NT2/D1 (cell line): Measurements from ENCODE around the gene POU6F2.

Experiments
- SUZ12 ChIP-seq: IDR thresholded peaks from 2 replicates; pipeline ENCODE4 v1.6.1; 2011; ENCODE audit not compliant: insufficient read length, insufficient read depth; ENCODE audit errors: extremely low read depth
- YY1 ChIP-seq: IDR thresholded peaks from 2 replicates; pipeline ENCODE4 v1.6.1; 2011; ENCODE audit not compliant: insufficient read length, insufficient read depth
- ZNF274 ChIP-seq: IDR thresholded peaks from 2 replicates; pipeline ENCODE4 v1.6.1; 2011; ENCODE audit warnings: mild to moderate bottlenecking, low read depth, low read length

DNA sequence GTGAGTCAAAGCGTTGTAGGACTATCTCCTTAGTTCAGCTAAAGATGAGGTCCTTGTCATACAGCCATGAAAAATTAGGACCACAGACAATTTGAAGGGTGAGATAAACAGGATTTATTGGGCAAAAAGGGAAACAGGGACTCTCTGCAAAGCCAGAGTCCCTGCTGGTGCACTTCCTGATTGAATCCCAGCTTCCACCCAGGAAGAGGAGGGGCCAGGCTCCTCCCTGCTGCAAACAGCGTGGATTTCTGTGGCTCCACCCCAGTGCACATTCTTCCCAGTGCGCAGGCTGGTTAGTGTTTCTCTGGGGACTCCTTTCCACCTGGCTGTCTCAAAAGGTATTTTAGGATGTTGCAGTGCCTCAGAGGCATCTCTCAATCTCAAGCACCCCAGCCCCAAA is 423.1 kb downstream of the POU6F2 start:
- no peak for TF ChIP-seq ZNF274
- no peak for TF ChIP-seq YY1
- no peak for TF ChIP-seq SUZ12
